ENCODE measurements around the gene DOCK11.

GRCh38 chrX:118513120-118513898 is 17.7 kb downstream of the DOCK11 start:
- TF ChIP-seq CTCF (IDR thresholded peaks at IDR 0.05) (no peak), POLR2AphosphoS5 (IDR thresholded peaks at IDR 0.05) (peak; percentile 58), EP300 (IDR thresholded peaks at IDR 0.05) (no peak)
